HG03442 (cell line): ENCODE measurements around the gene IL10.

Experiments used
- ATAC-seq: cut with Tn5 transposase; IDR thresholded peaks from one replicate; pipeline ENCODE4 v1.9.1; 2021; ENCODE audit warnings: mild to moderate bottlenecking, moderate library complexity; ENCODE audit not compliant: unreplicated experiment

The IL10 gene

DNA sequence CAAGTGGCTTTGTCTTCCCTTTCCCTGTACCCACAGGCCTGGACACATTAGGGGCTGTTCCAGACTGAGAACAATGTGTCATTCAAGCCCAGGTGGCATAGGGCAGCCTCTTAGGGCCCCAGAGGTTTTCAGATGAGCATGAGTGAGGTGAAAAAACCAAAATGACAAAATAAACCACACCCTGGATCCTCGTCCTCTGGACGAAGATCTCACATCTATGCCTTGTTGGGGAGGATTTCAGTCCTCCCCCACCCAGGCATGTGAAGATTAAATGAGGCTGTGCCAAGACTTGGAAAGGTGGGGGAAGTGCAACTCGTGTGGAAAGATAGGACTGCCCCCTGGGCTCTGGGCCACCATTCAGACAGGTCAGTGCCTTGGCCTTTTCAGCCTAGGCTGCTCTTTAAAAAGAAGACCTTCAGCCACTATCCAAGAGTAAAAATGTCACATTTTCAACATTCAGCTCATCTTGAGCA is 34.5 kb downstream of the IL10 start:
- ATAC-seq, result no peak

DNA sequence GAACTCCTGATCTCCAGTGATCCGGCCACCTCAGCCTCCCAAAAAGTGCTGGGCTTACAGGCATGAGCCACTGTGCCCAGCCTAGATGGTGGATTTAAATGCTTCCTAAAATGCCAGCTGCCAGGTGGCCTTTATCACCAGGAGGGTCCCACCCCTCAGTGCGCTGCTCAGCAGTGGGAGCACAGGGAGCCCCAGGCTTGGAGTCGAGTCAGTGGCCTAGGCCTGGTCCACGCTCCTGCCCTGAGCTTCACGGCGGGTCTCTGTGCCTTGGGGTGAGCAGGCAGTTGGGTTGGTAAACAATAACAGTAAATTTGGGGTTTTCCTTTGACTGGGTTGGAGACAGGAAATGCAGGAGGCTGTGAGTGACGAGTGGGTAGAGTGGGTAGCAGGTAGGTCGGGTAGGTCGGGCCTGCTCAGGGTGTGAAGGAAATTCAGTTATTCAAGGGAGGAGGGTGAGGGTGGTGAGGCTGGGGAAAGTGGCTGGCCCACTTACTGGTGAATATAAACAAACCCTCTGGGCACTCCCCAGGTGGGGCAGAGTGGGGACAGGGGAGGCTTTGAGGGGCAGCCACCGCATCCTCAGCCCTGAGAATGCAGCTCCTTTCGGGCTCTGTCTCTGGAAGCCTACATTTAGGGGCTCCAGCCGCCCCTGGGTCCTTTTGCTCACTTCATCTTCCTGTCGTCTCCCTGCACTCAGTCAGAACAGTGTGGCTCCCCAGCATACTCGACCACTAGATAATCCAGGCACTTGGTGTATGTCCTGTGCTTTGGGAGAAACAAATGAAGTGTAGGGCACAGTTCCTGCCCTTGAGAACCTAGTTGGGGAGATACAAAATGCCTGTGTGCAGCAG is 35.2 kb downstream of the IL10 start:
- ATAC-seq, result no peak

DNA sequence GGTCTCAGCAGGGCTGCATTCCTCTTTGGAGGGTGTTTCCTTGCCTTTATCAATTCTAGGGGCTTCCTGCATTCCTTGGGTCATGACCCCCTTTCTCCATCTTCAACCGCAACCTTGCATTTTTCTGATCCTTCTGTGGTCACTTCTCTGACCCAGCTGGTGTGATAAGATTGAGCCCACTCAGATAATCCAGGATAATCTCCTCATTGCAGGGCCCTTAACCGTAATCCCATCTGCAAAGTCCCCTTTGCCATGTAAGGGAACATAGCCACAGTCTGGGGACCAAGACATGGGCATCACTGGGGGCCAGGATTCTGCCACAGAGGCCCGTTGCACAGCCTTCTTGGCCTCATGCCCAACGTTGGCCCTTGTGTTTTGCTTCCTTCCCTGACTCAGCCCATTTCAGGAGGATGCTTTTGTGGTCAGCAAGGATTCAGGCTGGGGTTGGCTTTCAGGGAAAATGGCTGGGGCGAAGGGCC is 36.7 kb downstream of the IL10 start:
- no peak for ATAC-seq

DNA sequence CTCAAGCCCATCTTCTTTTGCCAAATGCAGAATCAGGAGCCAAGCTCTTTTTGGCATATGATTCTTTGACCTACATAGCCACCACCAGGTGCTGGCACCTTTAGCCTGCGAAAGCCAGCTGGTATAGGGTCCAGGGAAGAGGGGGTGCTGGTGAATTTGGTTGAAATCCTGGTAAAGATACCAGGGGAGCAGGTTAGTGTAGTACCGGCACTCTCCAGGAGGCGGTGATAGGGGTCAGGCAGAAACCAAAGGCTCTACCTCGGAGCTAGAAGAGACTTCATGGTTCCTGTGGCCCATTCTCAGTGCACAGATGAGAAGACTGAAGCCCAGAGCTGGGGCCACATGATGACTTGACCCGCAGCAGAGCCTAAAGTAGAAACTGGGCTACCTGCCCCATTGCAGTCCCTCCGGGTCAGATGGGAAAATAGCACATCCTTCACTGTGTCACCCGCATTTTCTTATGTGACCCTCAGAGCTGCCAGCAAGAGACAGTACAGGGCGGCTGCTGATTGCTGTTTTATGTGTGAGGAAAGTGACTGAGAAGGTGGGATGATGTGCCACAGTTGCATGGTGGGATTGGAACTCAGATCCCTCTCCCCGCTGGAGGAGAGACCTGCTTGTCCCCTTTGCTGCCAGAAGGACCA is 37.7 kb downstream of the IL10 start:
- ATAC-seq, result no peak

DNA sequence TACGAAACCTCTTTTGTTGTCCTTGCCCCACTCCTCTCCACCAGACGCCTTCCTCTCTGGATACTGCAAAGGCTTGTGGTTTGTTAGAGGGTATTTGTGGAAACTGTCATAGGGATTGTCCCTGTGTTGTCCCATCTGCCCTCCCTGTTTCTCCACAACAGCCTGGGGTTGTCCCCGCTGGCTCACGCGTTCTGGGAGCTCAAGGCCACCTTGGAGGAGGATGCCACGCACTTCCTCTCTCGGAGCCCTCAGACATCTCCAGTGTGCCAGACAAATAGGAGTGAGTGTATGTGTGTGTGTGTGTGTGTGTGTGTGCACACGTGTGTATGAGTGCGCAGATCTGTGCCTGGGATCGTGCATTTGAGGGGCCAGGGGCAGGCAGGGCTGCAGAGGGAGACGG is 39.3 kb downstream of the IL10 start:
- no peak for ATAC-seq

DNA sequence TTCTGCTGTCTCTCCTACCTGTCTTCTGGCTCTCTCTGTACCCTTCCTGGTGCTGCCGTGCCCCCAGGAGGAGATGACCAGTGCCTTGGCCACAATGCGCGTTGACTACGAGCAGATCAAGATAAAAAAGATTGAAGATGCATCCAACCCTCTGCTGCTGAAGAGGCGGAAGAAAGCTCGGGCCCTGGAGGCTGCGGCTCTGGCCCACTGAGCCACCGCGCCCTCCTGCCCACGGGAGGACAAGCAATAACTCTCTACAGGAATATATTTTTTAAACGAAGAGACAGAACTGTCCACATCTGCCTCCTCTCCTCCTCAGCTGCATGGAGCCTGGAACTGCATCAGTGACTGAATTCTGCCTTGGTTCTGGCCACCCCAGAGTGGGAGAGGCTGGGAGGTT is 39.8 kb downstream of the IL10 start:
- ATAC-seq, result no peak

DNA sequence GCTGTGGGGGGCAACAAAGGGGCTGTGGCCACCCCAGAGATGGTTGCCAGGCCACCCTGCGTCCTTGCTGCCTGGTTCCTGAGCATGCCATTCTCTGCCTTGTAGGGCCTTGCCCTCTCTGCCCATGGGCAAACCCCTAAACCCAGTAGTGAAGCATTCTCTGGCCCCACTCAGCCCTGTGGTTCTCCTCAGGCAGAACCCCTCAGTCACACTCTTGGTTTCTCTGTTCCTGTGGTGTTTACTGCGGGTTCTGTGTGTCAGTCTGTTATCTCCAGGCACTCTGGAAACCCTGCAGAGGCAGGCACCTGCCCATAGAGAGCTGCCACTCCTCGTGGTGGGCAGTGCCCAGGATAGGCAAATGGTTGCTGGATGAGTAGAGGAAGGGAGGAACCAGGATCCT is 42.8 kb downstream of the IL10 start:
- ATAC-seq, result no peak

DNA sequence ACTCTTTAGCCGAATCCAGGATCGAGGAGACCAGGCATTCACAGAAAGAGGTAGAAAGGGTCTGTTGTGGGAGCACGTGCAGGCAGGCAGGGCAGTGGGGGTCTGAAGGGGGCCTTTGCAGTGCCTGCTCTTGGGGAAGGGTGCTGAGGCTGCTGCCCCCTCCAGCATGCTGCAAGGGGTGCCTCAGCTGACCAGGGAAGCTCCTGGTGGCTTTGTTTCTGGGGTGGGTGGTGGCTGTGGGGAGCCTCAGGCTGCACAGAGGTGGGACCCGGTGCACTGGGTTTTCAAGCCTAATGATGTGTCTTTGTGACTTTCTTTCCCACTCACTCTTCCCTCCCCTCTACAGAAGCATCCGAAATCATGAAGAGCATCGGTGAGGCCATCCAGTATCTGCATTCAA is 43.2 kb downstream of the IL10 start:
- no peak for ATAC-seq

DNA sequence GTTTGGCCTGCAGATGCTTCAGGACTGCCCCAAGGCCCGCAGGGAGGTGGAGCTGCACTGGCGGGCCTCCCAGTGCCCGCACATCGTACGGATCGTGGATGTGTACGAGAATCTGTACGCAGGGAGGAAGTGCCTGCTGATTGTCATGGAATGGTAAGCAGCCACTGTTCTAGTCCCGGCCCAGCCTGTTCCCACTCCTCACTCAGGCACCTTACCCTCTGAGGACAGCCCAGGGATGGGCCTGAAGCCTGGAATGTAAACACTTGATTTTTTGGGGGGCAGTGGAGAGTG is 43.7 kb downstream of the IL10 start:
- ATAC-seq, result no peak

DNA sequence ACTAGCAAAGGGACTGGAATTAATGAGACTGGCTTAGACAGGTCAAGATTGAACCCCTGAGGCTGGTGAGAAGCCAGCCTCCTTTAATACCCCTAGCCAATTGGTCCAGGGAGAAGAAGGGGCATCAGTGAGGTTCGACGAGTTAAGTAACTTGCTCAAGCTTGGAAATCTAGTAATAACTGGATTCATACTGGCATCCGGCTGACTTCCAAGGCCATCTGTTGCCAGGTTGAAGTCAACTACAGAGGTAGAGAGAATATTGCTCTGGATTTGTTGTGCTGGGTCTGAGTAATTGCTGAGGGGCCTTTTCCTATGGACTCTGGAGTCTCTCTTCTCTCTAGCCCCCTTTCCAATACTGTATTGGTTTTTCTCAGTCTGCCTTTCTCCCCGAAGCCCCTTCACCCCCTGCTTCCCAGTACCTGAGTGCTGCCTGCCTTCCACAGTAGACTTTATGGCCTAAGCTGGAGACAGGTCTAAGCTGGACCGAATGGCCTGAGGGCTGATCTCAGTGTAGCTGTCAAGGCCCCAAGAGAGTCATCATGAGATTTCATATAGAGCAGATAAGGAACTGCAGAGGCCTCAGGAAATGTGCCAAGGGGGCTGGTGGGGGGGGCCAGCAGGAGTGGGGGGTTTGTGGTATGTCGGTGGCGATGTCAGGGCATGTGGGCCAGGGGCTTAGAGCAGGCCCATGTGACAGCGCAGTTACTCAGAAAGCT is 44.2 kb downstream of the IL10 start:
- no peak for ATAC-seq

DNA sequence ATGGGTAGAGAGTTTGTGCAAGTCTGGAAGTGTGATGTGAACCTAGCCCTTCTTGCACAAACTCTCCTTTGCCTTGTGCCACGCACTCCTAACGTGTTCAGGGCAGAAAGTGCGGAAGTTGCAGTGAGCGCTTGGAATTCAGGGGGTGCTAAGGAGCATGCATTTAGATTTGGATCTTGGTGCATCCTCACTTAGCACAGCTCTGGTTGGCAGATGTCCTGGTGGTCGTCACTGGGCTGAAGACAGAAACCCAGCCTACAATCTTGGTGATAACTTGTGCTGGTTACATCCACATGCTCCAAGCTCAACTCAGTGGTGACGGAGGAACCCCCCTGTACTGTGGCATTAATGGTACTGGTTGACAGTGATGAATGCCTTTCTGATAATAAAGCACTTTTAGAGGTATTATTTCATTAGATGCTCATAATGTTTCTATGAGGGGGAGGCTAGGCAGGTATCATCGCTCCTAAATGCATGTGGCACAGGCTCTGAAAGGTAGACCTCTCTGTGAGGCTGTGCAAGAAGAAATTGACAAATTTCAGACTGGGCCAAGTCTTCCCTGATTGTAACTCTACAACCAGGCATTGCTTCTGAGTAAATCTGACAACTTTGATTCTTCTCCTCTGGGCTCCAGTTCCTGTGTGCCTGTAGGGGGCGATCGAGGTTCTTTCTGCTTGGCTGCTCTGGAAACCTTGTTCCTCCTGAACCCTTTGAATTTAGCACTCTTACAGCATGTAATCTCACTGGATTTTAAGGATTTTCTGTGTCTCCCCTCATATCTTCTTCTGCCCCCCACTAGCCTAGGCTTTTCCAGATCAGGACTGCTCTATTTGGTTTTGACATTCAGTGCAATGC is 47.0 kb downstream of the IL10 start:
- no peak for ATAC-seq

DNA sequence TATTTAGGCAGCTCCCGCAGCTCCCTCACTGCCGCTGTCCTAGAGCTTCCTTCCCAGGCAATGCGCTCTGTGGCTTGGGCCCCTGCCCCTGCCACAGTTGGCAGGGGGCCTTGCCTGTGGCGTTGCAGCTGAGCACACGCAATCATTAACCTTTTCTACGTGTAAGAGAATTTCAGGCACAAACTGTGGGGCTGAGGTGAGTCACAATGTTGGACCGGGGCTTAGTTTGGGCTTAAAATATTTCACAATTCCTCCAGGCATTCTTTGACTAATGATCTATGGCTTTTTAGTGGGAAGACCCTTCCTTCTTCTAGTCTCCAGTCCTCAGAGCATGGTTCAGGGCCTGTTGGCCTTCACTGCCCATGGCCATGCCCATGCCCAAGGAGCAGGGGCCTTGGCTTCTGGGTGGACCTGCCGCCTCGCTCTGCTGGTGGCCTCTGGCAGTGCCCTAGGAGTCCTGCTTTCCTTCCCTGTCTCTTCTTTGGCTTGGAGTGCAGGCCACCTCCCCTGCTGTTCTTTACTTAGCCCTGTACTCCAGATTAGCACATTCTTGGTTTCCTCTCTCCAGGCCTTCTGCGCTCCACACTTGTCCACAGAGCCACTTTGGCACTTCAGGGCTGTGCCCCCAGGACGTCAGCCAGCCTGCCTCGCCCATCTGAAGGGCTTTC is 48.4 kb downstream of the IL10 start:
- no peak for ATAC-seq

DNA sequence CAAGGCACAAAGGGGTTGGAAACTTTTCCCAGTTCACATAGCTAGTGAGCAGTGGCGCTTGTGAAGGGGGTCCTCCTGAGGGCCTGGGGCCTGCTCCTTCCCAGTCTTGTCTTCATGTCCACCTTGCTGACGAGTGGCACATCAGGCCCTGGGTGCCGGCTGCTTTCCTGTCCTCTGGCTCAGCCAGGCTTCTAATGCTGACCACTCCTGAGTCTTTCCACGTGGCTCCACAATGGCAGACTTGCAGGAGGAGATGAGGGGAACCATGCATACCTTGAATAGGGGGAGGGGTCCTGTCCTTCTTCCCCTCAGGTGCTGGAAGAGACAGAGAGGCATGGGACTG is 48.9 kb downstream of the IL10 start:
- ATAC-seq, result no peak

DNA sequence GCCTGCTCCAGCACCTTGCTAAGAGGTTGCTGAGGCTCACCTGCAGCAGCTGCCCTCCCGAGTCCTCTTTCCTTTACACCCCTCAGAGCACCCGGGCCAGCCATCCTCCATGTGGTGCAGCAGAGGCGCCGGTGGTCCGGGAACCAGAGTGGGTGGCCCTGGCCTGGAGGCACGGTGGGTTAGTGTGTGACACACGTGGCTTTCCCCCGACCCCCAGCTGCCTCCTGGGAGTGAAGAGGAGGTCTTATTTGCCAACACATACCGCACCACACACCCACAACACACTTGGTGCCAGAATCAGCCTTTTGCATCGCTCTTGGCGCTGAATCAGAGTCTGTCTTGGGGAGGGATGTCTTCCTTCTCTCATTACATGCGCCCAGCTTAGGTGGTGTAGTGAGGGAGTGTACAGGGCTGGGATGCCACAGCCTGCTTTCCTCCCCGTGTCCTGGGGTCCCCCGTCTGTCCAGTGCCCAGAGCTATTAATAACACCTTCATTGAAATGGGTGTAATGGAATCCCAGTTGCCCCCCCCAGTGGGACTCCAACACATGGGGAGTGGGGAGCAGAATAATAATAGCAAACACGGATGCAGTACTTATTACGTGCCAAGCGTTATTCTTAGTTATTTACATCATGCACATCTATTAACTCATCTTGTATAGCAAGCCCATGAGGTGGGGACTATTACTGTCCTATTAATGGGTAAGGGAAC is 49.4 kb downstream of the IL10 start:
- no peak for ATAC-seq

DNA sequence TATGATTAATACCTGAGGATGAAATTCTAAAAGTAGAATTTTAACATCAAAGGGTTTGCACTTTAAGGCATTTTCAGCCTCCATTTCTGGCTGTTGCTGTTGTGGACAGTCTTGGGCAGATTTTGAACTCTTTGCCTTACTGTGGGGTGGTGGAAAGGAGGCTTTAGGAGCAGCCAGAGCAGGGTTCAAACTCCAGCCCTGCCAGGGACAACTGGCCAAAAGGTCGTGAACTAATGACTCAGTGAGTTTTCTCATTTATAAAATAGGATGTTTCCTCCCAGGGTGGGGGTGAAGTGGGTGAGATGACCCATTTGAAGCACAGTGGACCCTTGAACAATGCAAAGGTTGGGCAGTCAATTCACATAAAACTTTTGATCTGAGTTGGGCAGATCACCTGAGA is 50.8 kb downstream of the IL10 start:
- ATAC-seq, result no peak

DNA sequence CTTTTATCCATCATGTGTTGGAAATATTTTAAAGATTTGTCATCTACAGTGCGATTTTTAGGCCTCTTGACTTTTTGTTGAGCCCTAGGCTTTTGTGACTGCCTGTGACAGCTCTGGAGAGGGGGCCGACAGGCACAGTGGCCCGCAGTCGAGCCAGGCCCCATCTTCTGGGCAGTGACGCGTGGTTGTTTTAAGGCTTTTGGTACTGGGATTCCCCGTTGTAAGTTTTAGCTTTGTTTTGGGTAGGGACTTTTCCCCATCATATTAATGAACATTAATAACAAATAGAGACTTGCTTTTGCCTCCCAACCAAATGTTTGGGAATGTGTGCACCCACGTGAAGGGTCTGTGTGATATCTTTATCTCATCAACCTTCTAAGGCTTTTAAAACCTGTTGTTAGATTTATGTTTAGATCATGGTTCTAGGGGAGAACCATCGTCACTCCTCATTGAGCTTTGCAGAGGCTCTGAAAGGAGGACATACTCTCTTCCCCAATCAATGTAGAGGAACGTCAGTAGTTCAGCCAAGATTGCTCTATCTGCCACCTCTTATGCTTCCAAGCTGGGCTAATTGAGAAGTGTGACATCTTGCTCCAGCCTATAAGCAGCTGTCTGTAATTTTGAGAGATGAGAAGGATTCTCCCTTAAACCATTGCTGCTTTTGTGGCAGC is 53.0 kb downstream of the IL10 start:
- no peak for ATAC-seq

DNA sequence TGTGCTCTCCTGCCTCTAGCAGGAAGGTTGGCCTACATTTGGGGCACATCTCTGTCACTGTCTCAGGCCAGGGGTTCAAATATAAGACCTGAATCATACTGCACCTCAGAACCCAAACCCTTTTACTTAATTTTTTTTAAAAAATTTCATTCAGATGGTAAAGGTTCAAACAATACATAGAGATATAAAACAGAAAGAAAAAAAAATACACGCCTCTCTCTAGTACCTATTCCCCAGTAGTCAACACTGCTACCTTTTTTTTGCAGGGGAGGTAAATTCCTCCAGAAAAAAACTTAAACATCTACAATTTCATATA is 54.7 kb downstream of the IL10 start:
- ATAC-seq, result no peak
